ENCODE results near the gene GOLM1.

DNA sequence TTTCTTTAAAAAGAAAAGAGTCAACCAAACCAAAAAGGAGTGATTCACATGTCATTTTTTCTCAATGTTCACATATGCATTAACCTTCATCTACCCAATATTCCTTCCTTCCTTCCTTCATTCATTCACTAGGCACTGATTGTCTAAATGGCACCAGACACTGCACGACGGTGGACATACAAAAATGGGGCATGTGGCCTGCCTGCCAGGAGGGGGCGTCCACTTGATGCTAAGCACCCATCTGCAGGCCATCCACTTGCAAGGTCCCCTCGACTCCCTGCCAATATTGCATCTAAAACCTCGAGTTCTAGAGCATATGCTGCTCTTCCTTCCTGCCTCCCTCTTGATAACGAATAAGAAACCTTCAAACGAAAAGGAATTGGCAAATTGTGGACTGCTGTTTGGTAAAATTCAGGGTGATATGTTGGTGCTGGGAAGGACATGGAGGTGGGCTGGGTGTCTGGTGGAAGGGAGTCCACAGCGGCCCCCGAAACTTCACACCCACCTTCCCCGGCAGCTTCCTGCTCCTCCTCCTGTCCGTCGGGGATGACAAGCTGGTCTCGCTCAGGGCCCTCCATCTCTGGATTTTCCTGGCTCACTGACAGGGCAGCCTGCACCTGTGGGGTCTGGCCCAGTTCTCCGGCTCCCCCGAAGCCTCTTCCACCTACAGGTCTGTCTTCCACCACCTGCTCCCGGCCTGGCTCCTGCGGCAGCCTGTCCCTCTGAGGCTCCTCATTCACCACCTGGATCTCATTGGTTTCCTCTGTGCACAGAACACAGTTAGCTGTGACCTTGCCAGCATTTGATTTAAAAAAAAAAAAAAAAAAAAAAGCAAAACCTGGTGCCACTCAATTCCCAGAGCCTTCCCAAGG lies 64.3 kb downstream of the GOLM1 start:
- no peak for TF ChIP-seq POLR2AphosphoS5 (IDR thresholded peaks at IDR 0.05; ENCODE audit: low read depth, low read length)
- TF ChIP-seq, protein P1, sequence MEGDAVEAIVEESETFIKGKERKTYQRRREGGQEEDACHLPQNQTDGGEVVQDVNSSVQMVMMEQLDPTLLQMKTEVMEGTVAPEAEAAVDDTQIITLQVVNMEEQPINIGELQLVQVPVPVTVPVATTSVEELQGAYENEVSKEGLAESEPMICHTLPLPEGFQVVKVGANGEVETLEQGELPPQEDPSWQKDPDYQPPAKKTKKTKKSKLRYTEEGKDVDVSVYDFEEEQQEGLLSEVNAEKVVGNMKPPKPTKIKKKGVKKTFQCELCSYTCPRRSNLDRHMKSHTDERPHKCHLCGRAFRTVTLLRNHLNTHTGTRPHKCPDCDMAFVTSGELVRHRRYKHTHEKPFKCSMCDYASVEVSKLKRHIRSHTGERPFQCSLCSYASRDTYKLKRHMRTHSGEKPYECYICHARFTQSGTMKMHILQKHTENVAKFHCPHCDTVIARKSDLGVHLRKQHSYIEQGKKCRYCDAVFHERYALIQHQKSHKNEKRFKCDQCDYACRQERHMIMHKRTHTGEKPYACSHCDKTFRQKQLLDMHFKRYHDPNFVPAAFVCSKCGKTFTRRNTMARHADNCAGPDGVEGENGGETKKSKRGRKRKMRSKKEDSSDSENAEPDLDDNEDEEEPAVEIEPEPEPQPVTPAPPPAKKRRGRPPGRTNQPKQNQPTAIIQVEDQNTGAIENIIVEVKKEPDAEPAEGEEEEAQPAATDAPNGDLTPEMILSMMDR (IDR thresholded peaks at IDR 0.05), result peak; percentile 84
